GM19043 (cell line): ENCODE data around the gene GPAT2.
"Not testable (repeated sequence)": the region's sequence is repeated elsewhere in the genome, so short reads cannot be mapped to it uniquely, and the experiment has no call there.

Experiments used
- ATAC-seq: cut with Tn5 transposase; IDR thresholded peaks from one replicate; pipeline ENCODE4 v1.9.1; 2021; ENCODE audit warnings: low read depth; ENCODE audit not compliant: unreplicated experiment

Gene GPAT2

DNA sequence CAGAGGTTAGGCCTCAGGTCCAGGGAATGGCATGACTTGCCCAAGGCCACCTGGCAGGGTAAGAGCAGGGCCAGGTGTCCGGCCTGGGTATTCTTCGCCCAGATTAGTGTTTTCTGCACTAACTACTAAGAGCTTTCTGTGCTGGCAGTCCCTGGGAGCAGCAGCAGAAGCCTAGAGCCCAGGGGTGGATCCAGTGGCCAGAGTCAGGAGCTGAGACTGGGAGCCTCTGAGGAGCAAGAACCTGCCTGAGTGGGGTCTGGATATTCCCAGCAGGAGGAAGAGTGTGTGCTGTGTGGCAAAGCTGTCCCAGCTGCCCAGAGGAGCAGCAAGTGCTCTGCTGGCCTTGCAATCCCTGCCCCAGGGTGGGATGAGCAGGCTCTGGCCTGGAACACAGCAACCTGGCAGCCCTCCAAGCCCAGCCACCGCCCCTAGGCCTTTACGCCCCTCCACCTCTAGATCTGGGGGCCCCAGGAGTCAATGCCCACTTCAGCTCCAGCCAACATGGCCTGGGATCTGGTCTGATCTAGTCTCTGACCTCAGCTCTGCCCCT, 30.7 kb upstream of the GPAT2 start:
- no peak for ATAC-seq

DNA sequence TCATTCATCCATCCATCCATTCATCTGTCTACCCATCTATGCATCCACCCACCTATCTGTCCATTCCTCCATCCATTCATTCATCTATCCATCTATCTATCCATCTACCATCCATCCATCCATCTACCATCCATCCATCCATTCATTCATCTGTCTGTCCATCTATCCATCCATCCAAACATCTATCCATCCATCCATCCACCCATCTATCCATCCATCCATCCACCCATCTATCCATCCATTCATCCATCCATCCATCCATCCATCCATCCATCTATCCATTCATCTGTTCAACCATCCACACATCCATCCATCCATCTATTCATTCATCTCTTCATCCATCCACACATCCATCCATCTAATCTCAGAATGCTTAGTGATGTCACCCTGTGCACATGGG, 30.0 kb upstream of the GPAT2 start:
- not testable (repeated sequence) for ATAC-seq

- ATAC-seq = not testable (repeated sequence)
These were observed 29.4 kb upstream of the GPAT2 start for GRCh38 chr2:96064047-96064675.

- not testable (repeated sequence) for ATAC-seq
These were observed 28.6 kb upstream of the GPAT2 start for GRCh38 chr2:96063116-96063899.

DNA sequence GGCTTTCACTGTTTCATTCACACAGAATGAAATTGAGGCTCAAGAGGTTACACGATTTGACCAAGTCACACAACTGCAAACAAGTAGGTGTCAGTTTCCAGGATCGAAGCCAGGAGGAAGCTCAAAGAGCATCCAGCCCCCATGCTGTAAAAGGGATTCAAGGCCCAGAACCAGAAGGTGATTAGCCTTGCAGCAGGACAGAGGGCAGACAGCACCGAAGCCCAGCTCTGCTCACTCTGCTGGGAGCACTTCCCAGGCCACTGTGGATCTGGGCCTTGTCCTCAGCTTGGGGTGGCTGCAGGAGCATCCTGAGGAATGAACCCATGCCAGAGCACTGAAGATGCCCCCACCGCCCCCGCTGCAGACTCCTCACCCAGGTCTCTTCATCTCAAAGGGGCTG, 27.8 kb upstream of the GPAT2 start:
- ATAC-seq = not testable (repeated sequence)

- not testable (repeated sequence) for ATAC-seq
These were observed 27.2 kb upstream of the GPAT2 start for GRCh38 chr2:96061901-96062300.

- ATAC-seq = not testable (repeated sequence)
These were observed 26.6 kb upstream of the GPAT2 start for GRCh38 chr2:96061197-96061817.

DNA sequence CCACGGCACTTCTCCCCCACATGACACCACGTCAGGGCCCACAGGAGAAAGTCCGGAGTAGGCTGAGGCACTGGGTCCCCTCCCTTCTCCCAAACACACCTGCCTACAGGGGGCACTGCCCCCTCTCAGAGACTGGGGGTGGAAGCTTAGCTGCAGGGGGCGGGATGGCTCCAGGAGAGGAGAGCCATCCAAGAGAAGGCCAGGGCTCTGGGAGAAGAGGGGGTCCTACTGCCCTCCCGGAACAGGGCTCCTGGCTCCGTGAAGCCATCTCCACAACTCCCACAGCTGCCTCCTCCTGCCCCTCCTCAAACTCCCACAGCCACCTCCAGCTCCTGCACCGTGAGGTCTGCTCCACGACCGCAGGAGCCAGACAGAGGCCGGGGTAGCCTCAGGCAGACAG, 25.6 kb upstream of the GPAT2 start:
- not testable (repeated sequence) for ATAC-seq

DNA sequence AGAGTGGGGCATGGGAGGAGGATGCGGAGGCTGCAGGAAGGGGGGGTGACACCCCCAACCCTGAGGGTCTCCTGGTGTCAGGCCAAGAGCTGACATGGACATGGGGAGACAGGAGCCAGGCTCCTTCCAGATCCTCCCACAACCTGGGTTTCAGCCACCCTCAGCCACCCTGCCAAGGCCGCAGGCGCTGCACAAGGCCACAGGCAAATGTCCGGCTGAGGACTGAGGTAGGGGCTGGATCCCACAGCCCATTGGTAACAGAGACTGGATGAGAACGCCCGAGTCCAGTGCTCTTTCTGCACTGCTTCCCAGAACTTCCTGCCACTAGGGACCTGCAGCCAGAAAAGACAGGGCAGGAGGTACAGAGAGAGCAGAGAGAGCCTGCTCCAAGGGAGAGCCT, 24.7 kb upstream of the GPAT2 start:
- ATAC-seq = not testable (repeated sequence)

- ATAC-seq = not testable (repeated sequence)
These were observed 21.1 kb upstream of the GPAT2 start for GRCh38 chr2:96055830-96056229.

DNA sequence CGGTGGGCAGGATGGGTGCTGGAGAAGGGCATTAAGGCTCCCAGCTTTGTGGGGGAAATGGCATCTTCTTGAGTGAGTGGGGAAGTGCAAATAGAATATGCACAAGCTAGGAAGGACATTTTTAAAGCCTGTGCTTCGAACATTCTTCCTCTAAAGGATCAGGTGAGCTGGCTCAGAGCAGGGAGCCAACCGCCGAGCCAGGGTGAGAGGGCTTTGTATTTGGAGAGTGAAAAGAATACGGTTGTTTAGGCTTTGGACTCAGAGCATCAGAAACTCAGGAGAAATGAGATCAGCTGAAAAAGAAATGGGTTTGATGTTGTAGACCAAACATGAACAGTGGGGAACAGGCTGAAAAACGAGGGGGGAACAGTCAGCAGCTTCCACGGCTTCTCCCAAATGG, 19.8 kb upstream of the GPAT2 start:
- ATAC-seq = not testable (repeated sequence)

DNA sequence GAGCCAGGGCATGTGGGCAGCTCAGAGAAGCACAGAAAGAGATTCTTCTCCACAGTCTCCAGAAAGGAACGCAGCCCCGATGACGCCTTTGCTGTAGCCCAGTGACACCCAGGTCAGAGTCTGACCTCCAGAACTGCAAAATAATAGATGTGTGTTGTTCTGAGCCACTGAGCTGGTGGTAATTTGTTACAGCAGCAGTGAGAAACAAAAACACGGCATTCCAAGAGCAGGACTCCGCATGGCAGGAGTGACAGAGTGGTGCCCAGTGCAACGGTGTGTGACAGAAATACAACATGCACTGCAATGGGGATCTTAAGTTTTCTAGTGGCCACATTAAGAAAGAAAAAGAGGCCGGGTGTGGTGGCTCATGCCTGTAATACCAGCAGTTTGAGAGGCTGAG, 18.7 kb upstream of the GPAT2 start:
- ATAC-seq = not testable (repeated sequence)

GRCh38 chr2:96052632-96053031, 17.9 kb upstream of the GPAT2 start:
- not testable (repeated sequence) for ATAC-seq

DNA sequence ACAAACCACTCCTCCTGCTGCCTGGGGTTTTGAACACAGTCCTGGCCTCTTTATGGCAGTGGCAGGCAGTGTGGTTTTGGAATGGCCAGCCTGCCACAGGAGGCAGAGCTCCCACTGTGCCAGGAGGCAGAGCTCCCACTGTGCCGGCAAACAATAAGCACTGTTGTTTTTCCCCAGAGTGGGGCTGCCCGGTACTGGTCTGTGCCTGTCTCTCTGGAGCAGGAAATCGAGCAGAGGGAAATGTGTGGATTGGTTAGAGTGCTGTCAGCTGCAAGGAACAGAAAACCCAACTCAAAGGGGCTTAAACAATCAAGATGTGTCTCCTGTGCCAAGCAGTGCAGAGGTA, 15.2 kb upstream of the GPAT2 start:
- ATAC-seq = not testable (repeated sequence)

DNA sequence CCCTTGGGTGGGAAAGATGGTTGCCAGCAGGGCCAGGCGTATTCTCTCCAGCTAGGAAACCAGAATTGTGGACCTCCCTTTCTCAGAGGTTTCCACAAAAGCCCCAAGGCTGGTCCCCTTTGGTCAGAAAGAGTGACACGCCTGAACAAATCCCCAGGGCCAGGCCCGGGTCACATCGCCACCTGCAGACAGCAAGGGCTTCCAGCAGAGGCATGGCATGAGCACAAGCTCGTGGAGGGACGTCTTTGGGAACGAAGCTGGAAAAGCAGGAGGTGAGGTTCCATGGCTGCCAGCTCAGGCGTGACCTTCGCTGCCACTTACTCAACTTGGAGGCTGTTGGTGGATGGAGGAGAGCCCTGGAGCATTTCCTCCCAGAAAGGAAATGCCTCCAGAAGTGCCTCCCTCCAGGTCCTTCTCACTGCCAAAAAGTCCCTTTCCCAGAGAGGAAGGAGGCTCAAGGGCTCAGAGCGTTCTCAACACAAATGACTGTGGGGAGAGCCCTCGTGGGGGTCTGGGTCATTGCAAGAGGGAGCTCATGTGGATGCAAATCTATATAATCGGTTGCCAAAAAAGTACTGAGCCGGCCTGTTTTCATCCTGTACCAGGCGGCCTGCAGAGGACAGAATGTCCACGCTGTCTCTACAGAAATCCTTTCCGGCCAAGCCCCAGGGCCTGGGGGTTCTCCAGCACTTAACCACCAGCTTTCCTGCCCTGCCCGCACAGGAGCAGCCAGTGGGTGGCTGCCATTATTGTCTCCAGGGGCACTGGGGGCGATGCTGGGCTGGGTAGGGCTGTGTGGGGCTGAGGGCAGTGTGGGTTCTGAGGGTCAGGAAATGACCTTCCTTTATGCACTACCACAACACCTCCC, 14.6 kb upstream of the GPAT2 start:
- not testable (repeated sequence) for ATAC-seq

DNA sequence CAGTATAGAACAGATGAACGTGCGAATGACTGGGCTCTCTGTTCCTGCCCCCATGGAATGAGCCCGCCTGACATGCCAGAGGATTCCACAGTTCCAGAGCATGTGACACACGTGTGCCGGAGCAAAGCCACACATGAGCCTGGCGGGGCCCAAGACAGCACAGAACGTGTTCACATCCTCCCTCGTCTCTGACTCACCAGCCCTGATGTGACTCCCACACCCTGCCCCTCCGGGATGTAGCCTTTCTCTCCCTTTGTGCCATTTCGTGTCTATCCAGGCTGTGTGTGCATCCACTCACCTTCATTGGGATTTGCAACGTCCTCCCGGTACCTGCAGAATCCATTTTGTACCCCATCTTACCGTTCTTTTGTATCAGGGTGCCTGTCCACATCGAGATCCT, 838 bp upstream of the GPAT2 start:
- ATAC-seq = not testable (repeated sequence)

DNA sequence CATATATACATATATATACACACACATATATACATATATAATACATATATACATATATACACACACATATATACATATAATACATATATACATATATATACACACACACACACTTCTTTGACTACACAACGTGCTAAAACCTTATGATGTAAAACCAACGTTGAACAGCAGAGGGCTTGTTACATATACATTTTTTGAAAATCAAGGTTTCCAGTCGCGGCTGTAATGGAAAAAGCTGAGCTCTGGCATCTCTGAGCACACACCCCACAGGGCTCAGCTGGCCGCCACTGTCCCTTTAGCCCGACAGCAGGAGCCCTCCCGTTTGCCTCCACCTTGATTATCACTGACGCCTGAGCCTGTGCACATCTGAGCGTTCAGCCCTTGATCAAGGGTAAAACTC, 719 bp downstream of the GPAT2 start:
- not testable (repeated sequence) for ATAC-seq

GRCh38 chr2:96027725-96028325, 6.9 kb downstream of the GPAT2 start:
- not testable (repeated sequence) for ATAC-seq

- ATAC-seq = not testable (repeated sequence)
These were observed 9.0 kb downstream of the GPAT2 start for GRCh38 chr2:96025755-96026154.

GRCh38 chr2:96025194-96025492, 9.6 kb downstream of the GPAT2 start:
- ATAC-seq = no peak
